Trophoblast cell (in vitro differentiated cells and primary cell): ENCODE measurements around the gene GNPNAT1.
"Not testable (repeated sequence)": the region's sequence is repeated elsewhere in the genome, so short reads cannot be mapped to it uniquely, and the experiment has no call there.

Experiments
- DNase-seq, 2 donors: peaks; one replicate each; pipeline ENCODE4 v3.0.0-alpha.2; 2016
- H2AFZ ChIP-seq: 2 replicates; pipeline ENCODE4 v1.6.1; 2013; ENCODE audit warnings: low read length, moderate library complexity, mild to moderate bottlenecking; ENCODE audit not compliant: insufficient read depth, poor library complexity
- H2AK5ac ChIP-seq: 2 replicates; pipeline ENCODE4 v1.6.1; 2013; ENCODE audit warnings: mild to moderate bottlenecking, low read length
- H2BK120ac ChIP-seq: 2 replicates; pipeline ENCODE4 v1.6.1; 2013; ENCODE audit warnings: low read length, mild to moderate bottlenecking, moderate library complexity; ENCODE audit not compliant: insufficient read depth, poor library complexity
- H2BK12ac ChIP-seq: 2 replicates; pipeline ENCODE4 v1.6.1; 2013; ENCODE audit warnings: mild to moderate bottlenecking, low read length, moderate library complexity
- H2BK5ac ChIP-seq: 2 replicates; pipeline ENCODE4 v1.6.1; 2013; ENCODE audit warnings: low read length, low read depth, moderate library complexity, mild to moderate bottlenecking; ENCODE audit not compliant: poor library complexity
- H3K14ac ChIP-seq: 2 replicates; pipeline ENCODE4 v1.6.1; 2013; ENCODE audit warnings: mild to moderate bottlenecking, low read length
- H3K18ac ChIP-seq: 2 replicates; pipeline ENCODE4 v1.6.1; 2013; ENCODE audit warnings: mild to moderate bottlenecking, low read length
- H3K23ac ChIP-seq: 2 replicates; pipeline ENCODE4 v1.6.1; 2013; ENCODE audit warnings: low read length
- H3K27ac ChIP-seq: 2 replicates; pipeline ENCODE4 v1.5.1; 2013; ENCODE audit warnings: low read depth, mild to moderate bottlenecking, inconsistent platforms, low read length, moderate library complexity
- H3K27me3 ChIP-seq: 2 replicates; pipeline ENCODE4 v1.6.1; 2013; ENCODE audit warnings: inconsistent platforms, mild to moderate bottlenecking, low read length, moderate library complexity; ENCODE audit not compliant: insufficient read depth
- H3K36me3 ChIP-seq, 2 experiments: 1 replicate in 1 of 2; 2 replicates in 1 of 2; pipeline ENCODE4 v1.6.1; 2013; ENCODE audit warnings: low read length in 2 of 2, mild to moderate bottlenecking in 2 of 2, moderate library complexity in 1 of 2; ENCODE audit not compliant: insufficient read depth in 2 of 2, control insufficient read depth in 1 of 2
- H3K4ac ChIP-seq: 2 replicates; pipeline ENCODE4 v1.6.1; 2013; ENCODE audit warnings: low read depth, mild to moderate bottlenecking, low read length, moderate library complexity
- H3K4me1 ChIP-seq, 2 experiments: 1 replicate in 1 of 2; 2 replicates in 1 of 2; pipeline ENCODE4 v1.6.1; 2013; ENCODE audit warnings: low read length in 2 of 2, mild to moderate bottlenecking in 2 of 2, moderate library complexity in 1 of 2; ENCODE audit not compliant: insufficient read depth in 2 of 2, control insufficient read depth in 1 of 2
- H3K4me2 ChIP-seq: 2 replicates; pipeline ENCODE4 v1.6.1; 2013; ENCODE audit warnings: inconsistent platforms, mild to moderate bottlenecking, low read length, moderate library complexity
- H3K4me3 ChIP-seq: 2 replicates; pipeline ENCODE4 v1.5.1; 2013; ENCODE audit warnings: mild to moderate bottlenecking, low read depth, low read length, inconsistent platforms
- H3K79me1 ChIP-seq: one replicate; pipeline ENCODE4 v1.6.1; 2013; ENCODE audit warnings: low read length
- H3K79me2 ChIP-seq: 2 replicates; pipeline ENCODE4 v1.6.1; 2013; ENCODE audit warnings: low read length, mild to moderate bottlenecking; ENCODE audit not compliant: control insufficient read depth, insufficient read depth, poor library complexity
- H3K9ac ChIP-seq: 2 replicates; pipeline ENCODE4 v1.6.1; 2013; ENCODE audit warnings: mild to moderate bottlenecking, low read length
- H3K9me3 ChIP-seq: 2 replicates; pipeline ENCODE4 v1.6.1; 2013; ENCODE audit warnings: low read depth, mild to moderate bottlenecking, control low read depth, inconsistent platforms, low read length; ENCODE audit not compliant: insufficient read depth
- H4K12ac ChIP-seq: 2 replicates; pipeline ENCODE4 v1.6.1; 2013; ENCODE audit warnings: low read depth, mild to moderate bottlenecking, low read length, moderate library complexity
- H4K8ac ChIP-seq: 2 replicates; pipeline ENCODE4 v1.6.1; 2013; ENCODE audit warnings: low read depth, mild to moderate bottlenecking, low read length, moderate library complexity
- H4K91ac ChIP-seq: one replicate; pipeline ENCODE4 v1.6.1; 2013; ENCODE audit warnings: low read depth, mild to moderate bottlenecking, low read length, moderate library complexity
- WGBS: extraction: QIAGEN DNeasy Blood & Tissue Kit; methylation state at CpG from one replicate; pipeline ENCODE4 v1.1.7; 2013; ENCODE audit warnings: missing lambda C conversion rate; ENCODE audit not compliant: insufficient read length, insufficient coverage; ENCODE audit errors: extremely low coverage; 5-methylcytosine and 5-hydroxymethylcytosine counted together

GNPNAT1 gene

GRCh38 chr14:52730709-52731111 is 60.7 kb downstream of the GNPNAT1 start:
- Histone ChIP-seq H3K9ac (peak overlapping the region; percentile 71), H3K9me3 (no peaks in the 10 kb centered on the region), H3K4ac (peak overlapping the region; percentile 85), H3K27me3 (no peaks in the 10 kb centered on the region), H3K79me2 (peaks cover 10% of the 10 kb centered on the region), H2BK5ac (peak overlapping the region; percentile 92), H3K4me1 (peaks cover 4% of the 10 kb centered on the region in 2 experiments), H4K8ac (peak overlapping the region; percentile 80), H4K91ac (peak overlapping the region; percentile 83), H4K12ac (peak overlapping the region; percentile 45), H3K14ac (peak overlapping the region; percentile 95), H3K79me1 (peaks cover 7% of the 10 kb centered on the region), H3K36me3 (peaks cover 6 to 11% of the 10 kb centered on the region in 2 experiments), H3K4me3 (peak overlapping the region; percentile 81), H3K23ac (no peak overlapping the region), H3K18ac (peak overlapping the region; percentile 95), H2AFZ (peak overlapping the region; percentile 95), H3K4me2 (peak overlapping the region; percentile 67), H2BK120ac (peak overlapping the region; percentile 90), H3K27ac (peak overlapping the region; percentile 70), H2BK12ac (no peak overlapping the region), H2AK5ac (no peak overlapping the region)
- no CpG with 5 or more reads among the region's 11 CpGs for WGBS
- peak in 1 of 2 donors; percentile 11 for DNase-seq

- H2BK12ac ChIP-seq, result peak within 1 kb of the TSS; percentile 2
- peak within 1 kb of the TSS; percentile 80 for H4K8ac ChIP-seq
- peak within 1 kb of the TSS; percentile 85 for H3K4ac ChIP-seq
- peak within 1 kb of the TSS; percentile 90 for H2BK120ac ChIP-seq
- peak within 1 kb of the TSS; percentile 67 for H3K4me2 ChIP-seq
- no peaks in the 10 kb centered on the region for H3K27me3 ChIP-seq
- no peaks in the 10 kb centered on the region for H3K9me3 ChIP-seq
- H3K79me1 ChIP-seq, result peaks cover 7% of the 10 kb centered on the region
- peak within 1 kb of the TSS; percentile 95 for H3K18ac ChIP-seq
- peak within 1 kb of the TSS; percentile 81 for H3K4me3 ChIP-seq
- peak within 1 kb of the TSS; percentile 60 for H2AK5ac ChIP-seq
- peak within 1 kb of the TSS; percentile 95 for H3K14ac ChIP-seq
- no CpG with 5 or more reads among the region's 72 CpGs for WGBS
- peak within 1 kb of the TSS; percentile 92 for H2BK5ac ChIP-seq
- DNase-seq, result peak; percentile 99
- H2AFZ ChIP-seq, result peak within 1 kb of the TSS; percentile 95
- no peak within 1 kb of the TSS for H3K23ac ChIP-seq
- peak within 1 kb of the TSS; percentile 71 for H3K9ac ChIP-seq
- peaks cover 9 to 14% of the 10 kb centered on the region in 2 experiments for H3K36me3 ChIP-seq
- peak within 1 kb of the TSS; percentile 70 for H3K27ac ChIP-seq
- H3K79me2 ChIP-seq, result peaks cover 10% of the 10 kb centered on the region
- H4K91ac ChIP-seq, result peak within 1 kb of the TSS; percentile 83
- H4K12ac ChIP-seq, result peak within 1 kb of the TSS; percentile 62
- H3K4me1 ChIP-seq, result peaks cover 4% of the 10 kb centered on the region in 2 experiments
These were observed 61.3 kb downstream of the GNPNAT1 start, which contains the start of gene STYX for GRCh38 chr14:52729925-52730708. TSS of gene STYX (plus strand) at chr14:52730166. CDS start at chr14:52730475, 309 bp downstream.

GRCh38 chr14:52729585-52729924 is 61.9 kb downstream of the GNPNAT1 start:
- Histone ChIP-seq H4K12ac (no peak overlapping the region), H2BK120ac (no peak overlapping the region), H2BK12ac (no peak overlapping the region), H2AK5ac (no peak overlapping the region), H3K14ac (no peak overlapping the region), H3K79me2 (peaks cover 10% of the 10 kb centered on the region), H2AFZ (no peak overlapping the region), H3K4me2 (peak overlapping the region; percentile 44), H3K27ac (no peak overlapping the region), H2BK5ac (no peak overlapping the region), H3K79me1 (peaks cover 7% of the 10 kb centered on the region), H3K9ac (no peak overlapping the region), H3K27me3 (no peaks in the 10 kb centered on the region), H3K9me3 (no peaks in the 10 kb centered on the region), H4K8ac (no peak overlapping the region), H3K23ac (no peak overlapping the region), H3K4ac (no peak overlapping the region), H3K36me3 (peaks cover 11 to 14% of the 10 kb centered on the region in 2 experiments), H4K91ac (no peak overlapping the region), H3K18ac (no peak overlapping the region), H3K4me1 (peaks cover 4% of the 10 kb centered on the region in 2 experiments), H3K4me3 (no peak overlapping the region)
- WGBS, result no CpG with 5 or more reads among the region's 8 CpGs
- no peak for DNase-seq

- not testable (repeated sequence) for H4K8ac ChIP-seq, H3K23ac ChIP-seq, H3K18ac ChIP-seq, H2AK5ac ChIP-seq, H3K27ac ChIP-seq, H3K4me2 ChIP-seq, H3K9me3 ChIP-seq, DNase-seq, H4K91ac ChIP-seq, H2BK12ac ChIP-seq, H3K4ac ChIP-seq, H3K27me3 ChIP-seq, H2BK5ac ChIP-seq, H2AFZ ChIP-seq, H2BK120ac ChIP-seq, H3K79me1 ChIP-seq, H3K14ac ChIP-seq, H3K9ac ChIP-seq, H3K4me1 ChIP-seq, H3K4me3 ChIP-seq
- peaks cover 13 to 14% of the 10 kb centered on the region in 2 experiments for H3K36me3 ChIP-seq
- H4K12ac ChIP-seq, result peak overlapping the region; percentile 62
- WGBS, result no CpG with 5 or more reads among the region's 15 CpGs
- H3K79me2 ChIP-seq, result peaks cover 10% of the 10 kb centered on the region
These were observed 62.4 kb downstream of the GNPNAT1 start for GRCh38 chr14:52729035-52729434.
